HG03442 (cell line): ENCODE measurements around the gene CLDN24.

Experiments used
- ATAC-seq: cut with Tn5 transposase; IDR thresholded peaks from one replicate; pipeline ENCODE4 v1.9.1; 2021; ENCODE audit warnings: mild to moderate bottlenecking, moderate library complexity; ENCODE audit not compliant: unreplicated experiment

Gene CLDN24

GRCh38 chr4:183322326-183322725 is at the start of gene CLDN24:
Gene CLDN24, minus strand, starts transcription at chr4:183322426. Its CDS starts 0 bp downstream, at chr4:183322426.
- no peak for ATAC-seq

DNA sequence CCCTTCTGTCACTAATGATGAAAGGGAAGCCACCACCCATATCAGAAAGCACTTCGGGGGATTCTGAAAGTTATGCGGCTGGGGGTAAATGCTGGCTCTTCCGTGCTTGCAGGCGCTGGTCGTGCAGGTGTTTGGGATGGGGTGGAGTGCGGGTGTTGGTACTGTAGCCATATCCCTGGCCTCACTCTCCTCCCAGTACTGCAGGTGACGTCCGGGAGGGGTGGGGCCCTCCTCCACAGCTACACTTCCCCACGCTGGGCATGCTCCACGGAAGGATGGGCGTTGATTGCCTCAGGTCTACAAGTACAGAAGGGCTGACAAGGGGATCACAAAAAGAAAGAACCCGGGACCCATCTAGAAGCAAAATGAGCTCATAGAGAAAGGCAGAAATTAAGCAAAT is 48.6 kb upstream of the CLDN24 start:
- no peak for ATAC-seq

DNA sequence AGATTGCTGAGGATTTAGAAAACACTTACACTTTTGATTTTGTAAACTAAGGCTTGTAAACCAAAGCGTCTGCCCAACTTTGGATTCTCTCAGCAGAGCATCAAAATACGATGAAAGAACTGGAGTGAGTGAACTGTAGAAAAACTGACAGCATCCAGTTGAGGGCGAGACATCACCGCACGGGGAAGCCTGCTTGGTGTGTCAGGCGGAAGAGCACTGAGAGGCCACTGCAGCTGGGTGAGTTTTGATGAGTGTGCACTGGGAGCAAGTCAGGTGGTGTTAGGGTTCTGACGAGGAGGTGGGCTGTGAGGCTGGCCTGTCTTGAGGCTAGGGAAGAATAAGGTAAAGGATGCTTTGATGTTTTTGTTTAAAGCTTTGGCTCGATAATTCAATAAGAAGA is 46.8 kb upstream of the CLDN24 start:
- ATAC-seq = no peak

GRCh38 chr4:183366206-183366835 is 44.1 kb upstream of the CLDN24 start:
- ATAC-seq = no peak

DNA sequence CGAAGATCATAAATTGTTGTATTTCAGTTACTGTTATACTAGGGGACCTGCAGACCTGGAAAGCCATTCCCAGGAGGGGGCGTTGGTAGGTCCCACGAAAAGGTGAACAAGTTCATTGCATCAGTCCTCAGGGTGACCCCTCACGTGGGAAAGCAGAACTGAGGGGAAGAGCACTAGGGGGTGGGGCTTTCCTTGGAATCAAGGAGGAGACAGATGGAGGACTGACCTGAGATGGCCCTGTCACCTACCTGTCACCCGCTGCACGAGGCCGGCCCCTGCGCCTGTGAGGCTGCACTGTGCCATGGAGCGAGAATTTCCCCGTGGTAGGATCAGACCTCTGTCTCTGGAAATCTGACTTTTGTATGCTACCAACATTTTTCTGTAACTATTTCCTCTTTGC is 41.8 kb upstream of the CLDN24 start:
- no peak for ATAC-seq

DNA sequence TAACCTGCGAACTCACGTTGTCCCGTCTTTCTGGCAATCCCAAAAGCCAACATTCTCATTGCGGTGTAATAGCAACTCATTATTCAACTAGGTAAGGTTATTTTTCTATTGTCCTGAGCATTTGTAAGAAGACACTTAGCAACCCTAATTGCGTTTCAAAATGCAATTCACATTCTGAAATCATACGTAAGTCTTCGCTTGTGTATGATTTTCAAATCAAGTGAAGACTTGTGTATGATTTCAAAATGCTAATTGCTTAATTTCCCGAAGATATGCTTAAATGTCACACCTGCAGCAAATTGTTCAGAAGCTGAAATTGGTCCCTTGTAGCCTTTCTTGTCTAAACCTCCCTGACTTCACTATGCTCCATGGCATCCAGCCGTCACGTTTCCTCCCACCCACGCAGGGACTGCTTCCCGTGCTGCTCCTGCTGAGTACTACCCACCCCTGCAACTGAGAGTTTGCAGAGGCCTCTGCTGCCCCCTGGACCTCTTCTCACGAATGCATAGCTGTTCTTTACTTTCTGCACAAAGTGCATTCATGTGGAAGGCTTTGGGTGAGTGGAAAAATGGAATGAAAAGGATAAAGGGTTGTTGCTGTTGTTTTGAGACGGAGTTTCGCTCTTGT is 40.8 kb upstream of the CLDN24 start:
- no peak for ATAC-seq

DNA sequence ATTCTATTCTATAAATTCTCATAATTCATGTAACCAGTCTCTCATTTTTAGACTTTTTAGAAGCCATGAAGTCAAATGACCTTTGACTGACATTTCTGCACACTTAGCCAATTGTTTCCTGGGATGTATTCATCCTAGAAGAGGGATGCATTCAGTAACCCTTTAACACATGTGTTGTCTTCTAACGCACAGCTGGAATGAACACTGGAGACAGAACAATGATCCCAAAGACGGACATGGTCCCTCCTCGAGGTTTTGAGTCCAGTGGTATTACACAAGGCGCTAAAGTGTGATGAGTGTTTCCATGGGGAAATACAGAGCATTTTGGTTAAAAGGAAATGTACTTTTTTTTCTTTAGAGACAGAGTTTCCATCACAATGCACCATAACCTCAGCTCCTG is 39.8 kb upstream of the CLDN24 start:
- no peak for ATAC-seq

DNA sequence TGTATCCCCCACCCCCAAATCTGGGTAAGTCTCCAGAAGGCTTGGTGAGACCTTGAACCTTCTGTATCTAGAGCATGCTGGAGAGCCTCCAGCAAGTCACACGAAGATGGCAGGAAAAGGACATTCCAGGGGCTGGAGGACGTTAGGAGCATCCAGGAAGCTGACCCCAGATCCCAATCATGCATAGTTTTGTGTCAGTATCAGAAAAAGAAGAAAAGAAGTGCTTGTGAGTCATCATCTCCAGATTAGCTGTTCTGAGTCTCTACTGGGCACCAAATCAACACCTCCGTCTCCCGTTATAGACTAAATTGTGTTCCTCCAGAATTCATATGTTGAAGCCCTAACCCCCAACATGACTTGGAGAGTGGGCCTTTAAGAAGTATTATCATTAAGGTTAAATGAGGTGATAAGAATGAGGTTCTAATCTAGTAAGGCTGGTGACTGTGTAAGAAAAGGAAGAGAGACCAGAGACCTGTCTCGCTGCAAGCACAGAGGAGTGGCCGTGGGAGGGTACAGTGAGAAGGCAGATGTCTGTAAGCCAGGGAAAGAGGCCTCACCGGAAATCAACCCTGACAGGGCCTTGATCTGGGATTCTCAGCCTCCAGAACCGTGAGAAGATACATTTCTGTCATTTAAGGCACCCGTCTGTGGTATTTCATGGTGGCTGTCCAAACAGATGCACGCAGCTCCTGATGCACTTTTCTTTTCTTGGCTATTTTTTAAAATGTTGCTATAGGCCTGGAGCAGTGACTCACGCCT is 38.1 kb upstream of the CLDN24 start:
- no peak for ATAC-seq

DNA sequence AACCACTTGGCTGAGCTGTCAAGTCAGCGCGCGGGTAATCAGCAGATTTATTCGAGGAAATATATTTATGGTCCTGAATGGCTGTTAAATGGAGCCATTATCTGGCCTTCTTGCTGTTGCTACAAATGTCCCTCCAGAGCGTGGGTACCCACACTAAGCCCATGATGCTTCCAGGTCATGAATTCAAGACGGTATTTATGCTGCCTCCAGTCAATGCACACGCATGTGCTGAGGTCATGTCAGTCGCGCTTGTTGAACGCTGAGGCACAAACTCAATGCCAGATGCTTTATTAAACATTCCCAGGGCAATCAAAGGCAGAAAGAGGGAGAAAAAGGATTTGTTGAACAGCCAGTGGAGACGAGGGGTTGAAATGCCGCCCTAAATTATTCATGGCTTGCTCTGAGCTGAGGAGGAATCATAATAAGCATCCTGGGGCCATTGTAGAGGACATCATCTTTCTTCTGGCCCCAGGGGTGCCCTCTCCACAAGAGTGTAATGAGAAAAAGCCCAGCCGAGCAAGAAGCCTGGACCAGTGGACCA is 36.1 kb upstream of the CLDN24 start:
- ATAC-seq = no peak

- ATAC-seq = no peak
Observed at GRCh38 chr4:183356931-183357675, 34.9 kb upstream of the CLDN24 start.

DNA sequence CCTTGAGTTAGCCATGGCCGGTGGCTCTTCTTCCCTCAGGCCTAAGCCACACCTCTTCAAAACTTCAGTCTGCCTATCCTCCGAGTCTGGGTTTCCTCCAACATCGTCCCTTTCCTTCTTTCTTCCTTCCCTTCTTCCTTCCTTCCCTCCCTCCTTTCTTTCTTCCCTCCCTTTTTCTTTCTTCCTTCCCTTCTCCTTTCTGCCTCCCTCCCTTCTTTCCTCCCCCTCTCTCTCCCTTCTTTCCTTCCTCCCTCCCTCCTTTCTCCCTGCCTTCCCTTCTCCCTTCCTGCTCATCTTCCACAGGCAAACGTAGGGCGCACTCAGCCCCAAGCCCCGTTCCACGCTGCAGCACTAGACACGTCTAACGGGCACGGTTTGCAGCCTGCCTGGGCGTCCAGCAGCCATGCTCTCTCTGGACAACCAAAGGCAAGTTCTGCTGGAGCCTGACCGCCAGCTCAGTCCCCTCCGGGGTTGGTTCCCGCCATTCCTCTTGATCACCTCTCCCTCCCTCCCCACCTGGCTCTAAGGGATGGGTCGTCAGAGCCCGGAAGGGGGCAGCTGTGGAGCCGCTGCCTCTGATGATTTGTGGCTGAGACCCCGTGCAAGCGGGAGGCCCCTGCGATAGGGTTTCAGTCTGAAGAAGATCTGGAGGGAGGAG is 34.1 kb upstream of the CLDN24 start:
- ATAC-seq = no peak

DNA sequence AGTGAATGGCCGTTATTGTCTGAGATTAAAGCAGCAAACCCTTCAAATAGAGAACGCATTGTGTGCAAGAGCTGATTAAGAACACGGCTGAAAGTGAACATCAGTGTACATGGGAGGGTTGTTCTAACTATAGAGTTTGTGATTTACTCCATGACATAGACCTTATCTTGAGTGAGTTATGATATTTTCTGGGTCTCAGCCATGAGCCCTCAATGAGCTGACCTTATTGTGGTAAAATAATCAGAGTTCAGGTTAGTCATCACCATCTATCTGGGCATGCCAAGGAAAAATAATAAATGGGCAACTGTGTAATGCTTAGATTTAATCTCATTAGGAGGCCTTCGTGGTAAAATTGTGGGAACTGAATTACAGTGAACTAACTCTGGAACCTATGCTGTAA is 33.2 kb upstream of the CLDN24 start:
- no peak for ATAC-seq

DNA sequence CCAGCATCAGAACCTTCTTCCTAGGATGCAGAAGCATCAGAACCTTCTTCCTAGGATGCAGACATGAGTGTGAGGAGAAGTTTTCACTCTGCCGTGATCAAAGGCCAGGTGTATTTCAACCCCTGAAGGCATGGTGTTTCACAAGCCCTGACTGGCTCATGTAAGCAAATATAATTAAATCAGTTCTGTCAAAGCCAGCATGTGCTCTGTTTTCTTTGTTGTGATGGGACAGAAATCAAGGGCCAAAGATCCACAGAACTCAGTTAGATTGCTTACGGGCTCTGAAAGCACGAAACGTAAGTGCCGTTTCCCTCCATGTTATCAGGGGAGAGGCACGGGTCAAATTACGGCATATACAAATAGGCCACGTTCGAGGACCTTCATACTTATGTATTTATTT is 32.0 kb upstream of the CLDN24 start:
- ATAC-seq = no peak

DNA sequence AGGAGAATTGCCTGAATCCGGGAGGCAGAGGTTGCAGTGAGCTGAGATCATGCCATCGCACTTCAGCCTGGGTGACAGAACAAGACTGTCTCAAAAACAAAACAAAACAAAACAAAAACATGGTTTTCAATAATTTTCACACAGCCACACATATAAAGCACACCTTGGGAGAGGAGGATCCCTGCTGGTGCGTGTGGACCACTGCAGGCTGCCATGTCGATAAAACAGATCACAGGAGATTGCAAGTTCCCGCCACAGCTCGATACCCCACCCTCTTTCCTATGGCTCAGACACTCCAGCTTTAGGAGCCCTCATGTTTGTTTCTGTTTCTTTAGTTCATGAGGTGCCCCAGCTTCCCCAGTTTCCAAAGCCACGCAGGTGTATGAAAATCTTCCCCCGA is 31.3 kb upstream of the CLDN24 start:
- no peak for ATAC-seq

GRCh38 chr4:183352546-183352945 is 30.3 kb upstream of the CLDN24 start:
- ATAC-seq = no peak

- ATAC-seq = no peak
Observed at GRCh38 chr4:183350317-183351071, 28.3 kb upstream of the CLDN24 start.

DNA sequence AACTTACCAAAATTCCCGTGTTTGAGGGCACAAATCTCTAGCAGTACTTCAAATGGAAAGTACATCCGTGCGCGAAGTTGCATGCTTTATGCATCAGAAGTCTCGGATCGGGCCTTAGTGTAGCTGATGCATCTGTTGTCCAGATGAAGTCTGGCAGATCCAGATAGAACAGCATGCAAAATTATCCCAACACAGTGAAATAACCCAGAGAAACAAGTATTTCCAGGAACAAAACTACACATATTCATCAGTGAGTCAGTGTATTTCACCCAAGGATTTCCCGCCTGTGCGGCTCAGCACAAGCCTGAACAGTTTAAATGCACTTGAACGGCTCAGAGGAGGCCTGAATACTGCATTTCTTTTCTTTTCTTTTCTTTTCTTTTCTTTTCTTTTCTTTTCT is 27.4 kb upstream of the CLDN24 start:
- no peak for ATAC-seq

GRCh38 chr4:183348706-183349659 is 26.8 kb upstream of the CLDN24 start:
- ATAC-seq = no peak

DNA sequence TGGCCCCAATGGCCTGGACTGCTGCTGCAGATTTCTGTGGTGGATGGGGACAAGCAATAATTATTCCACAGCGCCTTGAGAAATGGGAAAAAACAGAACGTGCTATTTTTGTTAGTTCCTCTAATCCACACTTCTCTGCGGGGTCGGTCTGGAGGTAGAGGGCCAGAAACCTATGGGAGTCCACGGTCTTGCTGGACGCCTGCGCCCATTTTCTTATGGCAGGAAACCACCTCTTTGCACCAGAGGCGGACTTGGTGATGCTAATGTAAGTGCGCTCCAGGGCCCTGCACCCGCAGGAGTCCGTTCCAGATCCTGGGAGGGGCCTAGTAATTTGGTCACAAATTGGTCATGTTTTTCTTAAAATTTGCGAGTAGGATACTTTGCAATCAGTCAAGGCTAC is 25.9 kb upstream of the CLDN24 start:
- no peak for ATAC-seq
